Prostate gland (tissue), 2 donors: ENCODE results near the gene HNRNPC. TPM values are rescaled to one million over a fixed set of nuclear protein-coding genes. Genes with fewer than 3 reads are reported as not detected.
"Not testable (repeated sequence)": the region's sequence is repeated elsewhere in the genome, so short reads cannot be mapped to it uniquely, and the experiment has no call there.

Source experiments
- DNase-seq: peaks from one replicate; pipeline ENCODE4 v3.0.0-alpha.2; 2019; ENCODE audit warnings: low spot score
- H3K27ac ChIP-seq, 2 donors: fragments of 200-600 bp; sonication (generic); 2 replicates each; pipeline ENCODE4 v1.5.1; 2017 to 2019
- H3K27me3 ChIP-seq: fragments of 200-600 bp; sonication (generic); replicated peaks from 2 replicates; pipeline ENCODE4 v1.5.1; 2019; ENCODE audit not compliant: insufficient read depth
- H3K36me3 ChIP-seq, 2 donors: fragments of 200-600 bp; sonication (generic); 1 replicate in 1 of 2; 2 replicates in 1 of 2; pipeline versions ENCODE4 v1.5.1 to v1.8.1; 2017 to 2019
- H3K4me1 ChIP-seq: fragments of 200-600 bp; sonication (generic); replicated peaks from 2 replicates; pipeline ENCODE4 v1.5.1; 2019
- H3K4me3 ChIP-seq, 2 donors: fragments of 200-600 bp; sonication (generic); 2 replicates each; pipeline ENCODE4 v1.5.1; 2017 to 2019
- H3K9me3 ChIP-seq: fragments of 200-600 bp; sonication (generic); 2 replicates; pipeline ENCODE4 v1.5.1; 2017
- POLR2A ChIP-seq: fragments of 450-650 bp; IDR thresholded peaks from one replicate; pipeline ENCODE4 v1.6.1; 2016; ENCODE audit warnings: antibody characterized with exemption, mild to moderate bottlenecking
- POLR2AphosphoS5 ChIP-seq: sonication (generic); formaldehyde crosslinking; IDR thresholded peaks from one replicate; pipeline ENCODE4 v1.6.1; 2017; ENCODE audit warnings: antibody characterized with exemption
- WGBS: methylation state at CpG from one replicate; pipeline ENCODE4 v1.1.5; 2018; 5-methylcytosine and 5-hydroxymethylcytosine counted together
- intact Hi-C: fragments of 100-400 bp; cut with DNase I; formaldehyde crosslinking; loops from one replicate; pipeline ENCODE4 v1.14.2; 2022
- total RNA-seq, 2 donors: library from RNA; depleted of rRNA; stranded (reverse); fragments of >200 nt; gene quantifications; one replicate each; pipeline ENCODE4 v1.1.0, GENCODE V29; 2016
- TF ChIP-seq, protein P1 (sequence below), 4 experiments: fragments of 200-600 bp in 2 of 4; fragments of 450-650 bp in 2 of 4; sonication (generic) in 2 of 4; IDR thresholded peaks; 1 replicate in 3 of 4; 2 replicates in 1 of 4; pipeline ENCODE4 v1.5.1; 2016 to 2019; ENCODE audit warnings: antibody characterized with exemption in 4 of 4, mild to moderate bottlenecking in 2 of 4, moderate library complexity in 2 of 4

HNRNPC gene
- total RNA-seq, 2 donors from 2014 or later: 411 to 423 TPM

DNA sequence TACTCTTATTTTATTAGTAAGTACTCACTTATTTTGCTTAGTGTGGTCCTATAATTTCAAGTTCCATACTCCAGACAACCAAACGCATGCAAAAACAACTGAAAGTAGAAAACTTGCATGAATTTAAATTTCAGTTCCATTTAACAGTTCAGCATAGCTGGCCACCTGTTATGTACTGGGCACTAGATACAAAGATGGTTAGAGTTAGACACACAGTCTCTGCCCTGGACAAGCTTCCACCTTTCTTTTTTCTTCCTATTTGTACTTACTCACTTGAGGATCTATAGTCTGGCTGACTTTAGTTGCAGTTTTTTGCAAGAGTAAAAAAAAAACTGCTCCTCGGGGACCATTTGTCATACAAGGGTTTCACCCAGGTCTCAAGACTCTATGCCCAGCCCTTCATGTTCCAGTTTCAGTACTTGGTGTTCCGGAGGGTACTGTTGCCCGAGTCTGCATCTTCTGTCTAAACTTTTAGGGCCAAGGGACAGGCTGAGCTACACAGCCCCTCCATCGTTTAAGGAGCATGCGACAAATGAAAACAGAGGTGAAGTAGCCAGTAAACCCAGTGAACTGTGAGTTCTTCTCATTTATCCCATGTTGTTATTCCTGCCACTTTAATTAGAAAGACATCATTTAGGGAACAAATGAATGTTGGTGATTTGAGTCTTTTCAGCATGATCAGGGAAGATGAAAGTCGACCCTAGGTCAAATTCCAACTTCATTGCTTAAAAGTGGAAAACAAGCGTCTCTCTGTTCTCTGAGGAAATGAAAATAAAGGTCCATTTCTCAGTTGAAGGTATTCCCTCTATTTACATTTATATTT is 33.0 kb upstream of the HNRNPC start:
- H3K4me3 ChIP-seq: no peak overlapping the region
- WGBS: 74% methylated on average over 8 of the region's 8 CpGs
- intact Hi-C loops: no loop called here
- H3K27ac ChIP-seq: no peak overlapping the region
- TF ChIP-seq, protein P1, sequence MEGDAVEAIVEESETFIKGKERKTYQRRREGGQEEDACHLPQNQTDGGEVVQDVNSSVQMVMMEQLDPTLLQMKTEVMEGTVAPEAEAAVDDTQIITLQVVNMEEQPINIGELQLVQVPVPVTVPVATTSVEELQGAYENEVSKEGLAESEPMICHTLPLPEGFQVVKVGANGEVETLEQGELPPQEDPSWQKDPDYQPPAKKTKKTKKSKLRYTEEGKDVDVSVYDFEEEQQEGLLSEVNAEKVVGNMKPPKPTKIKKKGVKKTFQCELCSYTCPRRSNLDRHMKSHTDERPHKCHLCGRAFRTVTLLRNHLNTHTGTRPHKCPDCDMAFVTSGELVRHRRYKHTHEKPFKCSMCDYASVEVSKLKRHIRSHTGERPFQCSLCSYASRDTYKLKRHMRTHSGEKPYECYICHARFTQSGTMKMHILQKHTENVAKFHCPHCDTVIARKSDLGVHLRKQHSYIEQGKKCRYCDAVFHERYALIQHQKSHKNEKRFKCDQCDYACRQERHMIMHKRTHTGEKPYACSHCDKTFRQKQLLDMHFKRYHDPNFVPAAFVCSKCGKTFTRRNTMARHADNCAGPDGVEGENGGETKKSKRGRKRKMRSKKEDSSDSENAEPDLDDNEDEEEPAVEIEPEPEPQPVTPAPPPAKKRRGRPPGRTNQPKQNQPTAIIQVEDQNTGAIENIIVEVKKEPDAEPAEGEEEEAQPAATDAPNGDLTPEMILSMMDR (IDR thresholded peaks at IDR 0.05): no peak
- TF ChIP-seq POLR2A (no peak), POLR2AphosphoS5 (no peak)
- no peak for DNase-seq
- no peaks in the 10 kb centered on the region for H3K9me3 ChIP-seq
- H3K27me3 ChIP-seq: no peaks in the 10 kb centered on the region
- no peaks in the 10 kb centered on the region for H3K36me3 ChIP-seq
- H3K4me1 ChIP-seq: no peaks in the 10 kb centered on the region

DNA sequence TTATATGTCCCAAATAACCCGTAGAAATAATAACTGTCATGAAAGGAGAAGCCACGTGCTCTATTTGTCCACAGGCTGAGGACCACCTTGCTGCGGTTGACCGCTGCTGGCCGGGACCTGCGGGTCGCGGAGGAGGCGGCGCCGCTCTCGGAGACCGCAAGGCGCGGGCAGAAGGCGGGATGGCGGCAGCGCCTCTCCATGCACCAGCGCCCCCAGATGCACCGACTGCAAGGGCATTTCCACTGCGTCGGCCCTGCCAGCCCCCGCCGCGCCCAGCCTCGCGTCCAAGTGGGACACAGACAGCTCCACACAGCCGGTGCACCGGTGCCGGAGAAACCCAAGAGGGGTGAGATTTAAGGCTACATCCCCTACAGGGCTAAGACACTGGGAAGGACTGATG is 31.6 kb upstream of the HNRNPC start:
- intact Hi-C loops: no loop called here
- no peaks in the 10 kb centered on the region for H3K27me3 ChIP-seq
- no peaks in the 10 kb centered on the region for H3K36me3 ChIP-seq
- no peak for DNase-seq
- H3K4me3 ChIP-seq: no peak overlapping the region
- H3K27ac ChIP-seq: no peak overlapping the region
- no peaks in the 10 kb centered on the region for H3K9me3 ChIP-seq
- H3K4me1 ChIP-seq: no peaks in the 10 kb centered on the region
- whole genome bisulfite sequencing: 4% methylated on average over 30 of the region's 30 CpGs
- TF ChIP-seq POLR2A: no peak
- no peak for TF ChIP-seq POLR2AphosphoS5
- TF ChIP-seq, protein P1 (IDR thresholded peaks at IDR 0.05): no peak

DNA sequence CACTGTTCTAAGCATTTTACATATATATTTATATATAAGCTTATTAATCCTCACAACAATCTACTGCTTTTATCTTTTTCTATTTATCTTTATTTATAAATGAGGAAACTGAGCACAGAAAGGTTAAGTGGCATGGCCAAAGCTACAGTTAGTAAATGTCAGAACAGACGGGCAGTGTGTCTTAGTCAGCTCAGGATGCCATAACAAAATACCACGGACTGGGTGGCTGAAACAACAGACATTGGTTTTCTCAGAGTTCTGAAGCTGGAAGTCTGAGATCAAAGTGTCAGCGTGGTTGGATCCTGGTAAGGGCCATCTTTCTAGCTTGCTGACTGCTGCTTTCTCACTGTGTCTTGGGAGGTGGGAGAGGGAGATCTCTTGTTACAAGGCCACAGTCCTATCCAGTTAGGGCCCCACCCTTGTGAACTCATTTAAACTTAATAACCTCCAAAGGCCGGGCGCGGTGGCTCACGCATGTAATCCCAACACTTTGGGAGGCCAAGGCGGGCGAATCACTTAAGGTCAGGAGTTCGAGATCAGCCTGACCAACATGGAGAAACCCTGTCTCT is 30.4 kb upstream of the HNRNPC start:
- 87% methylated on average over 10 of the region's 10 CpGs for WGBS
- DNase-seq: no peak
- Histone ChIP-seq H3K4me1 (no peaks in the 10 kb centered on the region), H3K27ac (no peak overlapping the region), H3K4me3 (no peak overlapping the region), H3K27me3 (no peaks in the 10 kb centered on the region), H3K36me3 (no peaks in the 10 kb centered on the region), H3K9me3 (no peaks in the 10 kb centered on the region)
- TF ChIP-seq POLR2AphosphoS5: no peak
- TF ChIP-seq, protein P1 (IDR thresholded peaks at IDR 0.05): no peak
- TF ChIP-seq POLR2A: no peak
- intact Hi-C loops: no loop called here

DNA sequence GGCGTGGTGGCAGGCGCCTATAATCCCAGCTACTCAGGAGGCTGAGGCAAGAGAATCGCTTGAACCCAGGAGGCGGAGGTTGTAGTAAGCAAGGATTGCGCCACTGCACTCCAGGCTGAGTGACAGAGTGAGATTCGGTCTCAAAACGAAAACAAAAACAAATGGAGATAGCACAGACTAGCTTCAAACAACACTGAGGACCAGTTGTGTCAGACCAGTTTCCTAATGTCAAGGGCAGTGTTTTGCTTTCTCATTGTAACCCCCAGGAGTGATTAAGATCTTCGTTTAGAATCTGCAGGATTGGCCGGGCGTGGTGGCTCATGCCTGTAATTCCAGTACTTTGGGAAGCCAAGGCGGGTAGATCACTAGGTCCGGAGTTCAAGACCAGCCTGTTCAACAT is 29.1 kb upstream of the HNRNPC start:
- Histone ChIP-seq H3K4me3 (no peak overlapping the region), H3K27me3 (no peaks in the 10 kb centered on the region), H3K4me1 (no peaks in the 10 kb centered on the region), H3K9me3 (no peaks in the 10 kb centered on the region), H3K36me3 (no peaks in the 10 kb centered on the region), H3K27ac (no peak overlapping the region)
- no peak for TF ChIP-seq POLR2AphosphoS5
- TF ChIP-seq, protein P1 (IDR thresholded peaks at IDR 0.05): no peak
- no peak for TF ChIP-seq POLR2A
- intact Hi-C loops: no loop called here
- DNase-seq: no peak
- 85% methylated on average over 12 of the region's 12 CpGs for WGBS

DNA sequence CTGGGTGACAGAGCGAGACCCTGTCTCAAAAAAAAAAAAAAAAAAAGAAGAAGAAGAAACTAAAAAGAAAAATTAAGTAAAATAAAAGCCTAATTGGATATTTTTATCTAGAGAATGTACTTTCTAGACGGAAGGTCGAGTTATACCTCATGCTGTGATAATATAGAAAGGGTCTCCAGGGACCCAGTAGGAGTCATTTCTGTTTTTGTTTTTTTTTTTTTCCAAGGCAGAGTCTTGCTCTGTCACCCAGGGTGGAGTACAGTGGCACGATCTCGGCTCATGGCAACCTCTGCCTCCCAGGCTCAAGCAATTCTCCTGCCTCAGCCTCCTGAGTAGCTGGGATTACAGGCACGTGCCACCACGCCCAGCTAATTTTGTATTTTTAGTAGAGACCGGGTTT is 24.8 kb upstream of the HNRNPC start:
- H3K4me1 ChIP-seq, H3K36me3 ChIP-seq, H3K27me3 ChIP-seq, DNase-seq, intact Hi-C loops, H3K9me3 ChIP-seq, H3K27ac ChIP-seq, H3K4me3 ChIP-seq: not testable (repeated sequence)
- 93% methylated on average over 8 of the region's 8 CpGs for WGBS
